ENCODE measurements around the gene KIDINS220. TPM values are rescaled to one million over a fixed set of nuclear protein-coding genes. Genes with fewer than 3 reads are reported as not detected.

Gene KIDINS220
- total RNA-seq, 6 experiments from 2014 or later: 17.0 to 24.8 (median 21.5) TPM

DNA sequence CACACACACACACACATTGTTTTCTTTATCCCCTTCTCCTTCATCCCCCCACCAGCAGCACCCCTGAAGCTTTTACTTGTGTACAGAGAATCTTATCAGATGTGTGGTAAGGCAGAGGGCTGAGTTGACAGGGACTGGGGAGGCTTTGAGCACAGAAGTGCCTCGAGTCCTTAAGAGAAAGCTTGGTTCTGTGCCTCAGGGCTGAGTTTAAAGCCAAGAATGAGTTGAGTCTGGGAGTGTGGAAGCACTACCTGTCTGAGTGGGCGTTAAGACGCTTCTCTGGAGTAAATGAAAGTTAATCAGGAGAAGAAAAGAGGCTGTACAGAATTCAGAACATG is 152.9 kb downstream of the KIDINS220 start:
- Histone ChIP-seq H3K4me3 (peak overlapping the region; percentile 56 to 93 (median 91)), H3K27ac (peak overlapping the region; percentile 96 to 97 (median 96)), H3K27me3 (no peaks in the 10 kb centered on the region), H3K9me3 (no peaks in the 10 kb centered on the region), H3K36me3 (no peaks in the 10 kb centered on the region), H3K4me1 (peaks cover 0 to 9% (median 2%) of the 10 kb centered on the region in 4 donors)
- intact Hi-C loops (cut with DNase I): loop anchor here (10.0 kb wide), 2 partner anchors 270 to 1260 kb away; no protein-coding TSS in a partner anchor
- WGBS (ENCODE audit: insufficient coverage, low coverage, low lambda C conversion rate, missing lambda C conversion rate): 0% methylated on average over 3 of the region's 3 CpGs
- TF ChIP-seq POLR2A (IDR thresholded peaks at IDR 0.05): no peak
- TF ChIP-seq, protein P1, sequence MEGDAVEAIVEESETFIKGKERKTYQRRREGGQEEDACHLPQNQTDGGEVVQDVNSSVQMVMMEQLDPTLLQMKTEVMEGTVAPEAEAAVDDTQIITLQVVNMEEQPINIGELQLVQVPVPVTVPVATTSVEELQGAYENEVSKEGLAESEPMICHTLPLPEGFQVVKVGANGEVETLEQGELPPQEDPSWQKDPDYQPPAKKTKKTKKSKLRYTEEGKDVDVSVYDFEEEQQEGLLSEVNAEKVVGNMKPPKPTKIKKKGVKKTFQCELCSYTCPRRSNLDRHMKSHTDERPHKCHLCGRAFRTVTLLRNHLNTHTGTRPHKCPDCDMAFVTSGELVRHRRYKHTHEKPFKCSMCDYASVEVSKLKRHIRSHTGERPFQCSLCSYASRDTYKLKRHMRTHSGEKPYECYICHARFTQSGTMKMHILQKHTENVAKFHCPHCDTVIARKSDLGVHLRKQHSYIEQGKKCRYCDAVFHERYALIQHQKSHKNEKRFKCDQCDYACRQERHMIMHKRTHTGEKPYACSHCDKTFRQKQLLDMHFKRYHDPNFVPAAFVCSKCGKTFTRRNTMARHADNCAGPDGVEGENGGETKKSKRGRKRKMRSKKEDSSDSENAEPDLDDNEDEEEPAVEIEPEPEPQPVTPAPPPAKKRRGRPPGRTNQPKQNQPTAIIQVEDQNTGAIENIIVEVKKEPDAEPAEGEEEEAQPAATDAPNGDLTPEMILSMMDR (IDR thresholded peaks at IDR 0.05): no peak
- ATAC-seq (peak in 3 of 4 donors; percentile 1 to 5 (median 3)), DNase-seq (peak in 1 of 3 donors; percentile 56)

DNA sequence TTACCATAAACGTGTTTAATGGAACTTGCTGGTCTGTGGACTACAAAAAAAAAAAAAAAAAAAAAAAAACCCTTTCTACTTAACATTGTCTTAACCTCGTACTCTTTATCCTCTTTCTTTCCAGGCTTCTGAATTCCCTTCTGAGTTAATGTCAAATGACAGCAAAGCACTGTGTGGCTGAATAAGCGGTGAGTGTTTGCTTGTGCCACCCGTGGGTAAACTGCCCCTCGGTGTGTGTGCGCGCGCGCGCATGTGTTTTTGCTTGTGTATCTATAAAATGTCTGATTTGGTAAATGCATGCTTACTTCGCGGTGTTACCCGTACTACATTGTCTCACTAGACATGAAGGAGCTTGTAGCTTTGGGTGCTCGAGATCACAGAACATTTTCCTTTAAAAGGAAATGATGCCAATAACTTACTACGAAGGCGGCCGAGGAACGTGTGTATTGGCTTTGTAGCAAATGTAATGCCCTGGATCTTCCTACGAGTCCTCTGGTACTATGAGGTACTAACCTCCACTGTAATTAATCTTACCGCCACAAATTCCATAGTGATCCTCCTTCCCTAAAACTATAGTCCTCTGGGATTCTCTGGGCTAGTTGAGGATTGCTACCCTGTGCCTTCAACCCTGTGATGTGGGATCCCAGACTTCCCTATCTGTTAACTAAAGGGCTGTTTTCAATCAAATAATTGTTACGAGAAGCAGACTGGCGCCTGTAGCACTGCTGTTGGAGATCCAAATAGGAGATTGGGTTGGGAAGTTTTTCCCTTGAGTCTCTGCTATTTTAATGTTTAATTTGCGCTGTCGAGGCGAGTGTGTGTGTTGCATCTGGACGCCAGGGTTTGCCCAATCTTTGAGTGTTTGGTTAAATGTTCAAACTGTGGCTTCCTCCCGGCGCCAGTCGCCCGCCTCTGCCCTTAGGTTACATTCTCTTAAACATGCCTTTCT is 154.4 kb downstream of the KIDINS220 start:
- H3K27me3 ChIP-seq: no peaks in the 10 kb centered on the region
- DNase-seq: peak; percentile 47 to 71 (median 68)
- under 1% methylated on average over 30 of the region's 30 CpGs for WGBS (ENCODE audit: insufficient coverage, low coverage, low lambda C conversion rate, missing lambda C conversion rate)
- intact Hi-C loops (cut with DNase I): loop anchor here (10.0 kb wide), 2 partner anchors 268 to 1258 kb away; no protein-coding TSS in a partner anchor
- H3K4me1 ChIP-seq: peaks cover 0 to 9% (median 2%) of the 10 kb centered on the region in 4 donors
- H3K36me3 ChIP-seq: no peaks in the 10 kb centered on the region
- H3K27ac ChIP-seq: peak overlapping the region; percentile 95 to 96 (median 96)
- H3K4me3 ChIP-seq: peak overlapping the region; percentile 83 to 93 (median 91)
- H3K9me3 ChIP-seq: no peaks in the 10 kb centered on the region
- no peak for ATAC-seq
- peak; percentile 65 for TF ChIP-seq POLR2A (IDR thresholded peaks at IDR 0.05)
- TF ChIP-seq, protein P1 (IDR thresholded peaks at IDR 0.05): peak in 1 of 4 donors; percentile 24

DNA sequence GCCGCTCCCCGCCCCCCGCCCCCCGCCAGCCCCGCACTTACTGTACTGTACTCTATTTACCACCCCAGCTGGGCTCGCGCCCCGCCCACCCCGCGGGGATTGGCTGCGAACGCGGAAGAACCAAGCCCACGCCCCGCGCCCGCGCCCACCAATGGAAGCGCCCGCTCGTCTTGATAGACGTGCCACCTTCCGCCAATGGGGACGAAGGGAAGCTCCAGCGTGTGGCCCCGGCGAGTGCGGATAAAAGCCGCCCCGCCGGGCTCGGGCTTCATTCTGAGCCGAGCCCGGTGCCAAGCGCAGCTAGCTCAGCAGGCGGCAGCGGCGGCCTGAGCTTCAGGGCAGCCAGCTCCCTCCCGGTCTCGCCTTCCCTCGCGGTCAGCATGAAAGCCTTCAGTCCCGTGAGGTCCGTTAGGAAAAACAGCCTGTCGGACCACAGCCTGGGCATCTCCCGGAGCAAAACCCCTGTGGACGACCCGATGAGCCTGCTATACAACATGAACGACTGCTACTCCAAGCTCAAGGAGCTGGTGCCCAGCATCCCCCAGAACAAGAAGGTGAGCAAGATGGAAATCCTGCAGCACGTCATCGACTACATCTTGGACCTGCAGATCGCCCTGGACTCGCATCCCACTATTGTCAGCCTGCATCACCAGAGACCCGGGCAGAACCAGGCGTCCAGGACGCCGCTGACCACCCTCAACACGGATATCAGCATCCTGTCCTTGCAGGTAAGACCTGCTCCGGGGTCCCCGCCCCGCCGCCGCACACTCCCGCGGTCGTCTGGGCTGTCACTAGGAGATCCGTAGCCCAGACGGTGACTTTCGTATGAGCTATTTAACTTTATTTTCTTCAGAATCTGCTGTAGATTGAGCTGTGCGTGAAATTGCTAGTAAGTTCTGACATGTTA is 155.4 kb downstream of the KIDINS220 start, which contains the start of gene ID2:
TSS of gene ID2 (plus strand) at position 271 of the 907 bp plus-strand sequence. CDS start at position 381, 110 bp downstream.
- Histone ChIP-seq H3K4me1 (peaks cover 0 to 15% (median 2%) of the 10 kb centered on the region in 4 donors), H3K27ac (peak within 1 kb of the TSS; percentile 98 to 99 (median 98)), H3K9me3 (no peaks in the 10 kb centered on the region), H3K27me3 (no peaks in the 10 kb centered on the region), H3K4me3 (peak within 1 kb of the TSS; percentile 83 to 93 (median 91)), H3K36me3 (no peaks in the 10 kb centered on the region)
- DNase-seq (peak; percentile 100), ATAC-seq (peak; percentile 51 to 71 (median 62))
- intact Hi-C loops (cut with DNase I): loop anchor here (10.0 kb wide), 2 partner anchors 267 to 1257 kb away; no protein-coding TSS in a partner anchor
- peak; percentile 100 for TF ChIP-seq POLR2A (IDR thresholded peaks at IDR 0.05)
- TF ChIP-seq, protein P1 (IDR thresholded peaks at IDR 0.05): no peak
- under 1% methylated on average over 37 of the region's 70 CpGs for WGBS (ENCODE audit: insufficient coverage, low coverage, low lambda C conversion rate, missing lambda C conversion rate)

Measured in right lobe of liver (tissue), 6 donors.